DOHH2 (cell line): ENCODE measurements around the gene PCDHB8.
"Not testable (repeated sequence)": the region's sequence is repeated elsewhere in the genome, so short reads cannot be mapped to it uniquely, and the experiment has no call there.

Experiments used
- H3F3A ChIP-seq: fragments of 200-600 bp; sonication (generic), shearing (Covaris generic); 2 replicates; pipeline ENCODE4 v1.6.0; 2016; ENCODE audit warnings: antibody characterized with exemption, mild to moderate bottlenecking; ENCODE audit not compliant: control insufficient read depth, insufficient read depth
- H3K27ac ChIP-seq: fragments of 200-600 bp; sonication (generic); 2 replicates; pipeline ENCODE4 v1.5.1; 2014; ENCODE audit warnings: low read depth, mild to moderate bottlenecking, low read length, moderate library complexity
- H3K27me3 ChIP-seq: fragments of 200-600 bp; sonication (generic); 2 replicates; pipeline ENCODE4 v1.6.1; 2014; ENCODE audit warnings: mild to moderate bottlenecking, low read length, mixed read lengths; ENCODE audit not compliant: control insufficient read depth
- H3K36me3 ChIP-seq: fragments of 200-600 bp; sonication (generic); 2 replicates; pipeline ENCODE4 v1.6.1; 2014; ENCODE audit warnings: mild to moderate bottlenecking, low read length, moderate library complexity, mixed read lengths; ENCODE audit not compliant: control insufficient read depth
- H3K4me1 ChIP-seq: fragments of 200-600 bp; sonication (generic); 2 replicates; pipeline ENCODE4 v1.6.1; 2014; ENCODE audit warnings: mild to moderate bottlenecking, low read length, mixed read lengths; ENCODE audit not compliant: control insufficient read depth
- H3K4me2 ChIP-seq: fragments of 200-600 bp; sonication (generic); 2 replicates; pipeline ENCODE4 v1.6.0; 2014; ENCODE audit warnings: mild to moderate bottlenecking, low read length, moderate library complexity
- H3K4me3 ChIP-seq: fragments of 200-600 bp; sonication (generic); 2 replicates; pipeline ENCODE4 v1.5.1; 2014; ENCODE audit warnings: mild to moderate bottlenecking, low read length, mixed read lengths
- H3K79me2 ChIP-seq: fragments of 200-600 bp; sonication (generic); 2 replicates; pipeline ENCODE4 v1.6.1; 2014; ENCODE audit warnings: mild to moderate bottlenecking, low read length, mixed read lengths; ENCODE audit not compliant: control insufficient read depth
- H3K9me2 ChIP-seq: fragments of 200-600 bp; sonication (generic); replicated peaks from 2 replicates; pipeline ENCODE4 v1.6.1; 2014; ENCODE audit warnings: mild to moderate bottlenecking, low read length, mixed read lengths; ENCODE audit not compliant: control insufficient read depth
- H3K9me3 ChIP-seq: fragments of 200-600 bp; sonication (generic); 2 replicates; pipeline ENCODE4 v1.6.1; 2014; ENCODE audit warnings: antibody characterized with exemption, low read length, mixed read lengths; ENCODE audit not compliant: control insufficient read depth, insufficient read depth
- H4K20me1 ChIP-seq: fragments of 200-600 bp; sonication (generic); 2 replicates; pipeline ENCODE4 v1.6.0; 2014; ENCODE audit warnings: low read depth, mild to moderate bottlenecking, antibody characterized with exemption, low read length, moderate library complexity; ENCODE audit not compliant: control insufficient read depth, insufficient read depth
- EZH2phosphoT487 ChIP-seq: fragments of 200-600 bp; sonication (generic); IDR thresholded peaks from 2 replicates; pipeline ENCODE4 v1.6.1; 2017; ENCODE audit warnings: borderline replicate concordance, mild to moderate bottlenecking, antibody characterized with exemption, low read length, moderate library complexity, mixed read lengths
- TF ChIP-seq, protein P1 (sequence below): fragments of 200-600 bp; sonication (generic); IDR thresholded peaks from one replicate; pipeline ENCODE4 v1.5.1; 2014; ENCODE audit warnings: antibody characterized with exemption, mild to moderate bottlenecking, low read depth, low read length; ENCODE audit not compliant: poor library complexity, severe bottlenecking

PCDHB8 gene

DNA sequence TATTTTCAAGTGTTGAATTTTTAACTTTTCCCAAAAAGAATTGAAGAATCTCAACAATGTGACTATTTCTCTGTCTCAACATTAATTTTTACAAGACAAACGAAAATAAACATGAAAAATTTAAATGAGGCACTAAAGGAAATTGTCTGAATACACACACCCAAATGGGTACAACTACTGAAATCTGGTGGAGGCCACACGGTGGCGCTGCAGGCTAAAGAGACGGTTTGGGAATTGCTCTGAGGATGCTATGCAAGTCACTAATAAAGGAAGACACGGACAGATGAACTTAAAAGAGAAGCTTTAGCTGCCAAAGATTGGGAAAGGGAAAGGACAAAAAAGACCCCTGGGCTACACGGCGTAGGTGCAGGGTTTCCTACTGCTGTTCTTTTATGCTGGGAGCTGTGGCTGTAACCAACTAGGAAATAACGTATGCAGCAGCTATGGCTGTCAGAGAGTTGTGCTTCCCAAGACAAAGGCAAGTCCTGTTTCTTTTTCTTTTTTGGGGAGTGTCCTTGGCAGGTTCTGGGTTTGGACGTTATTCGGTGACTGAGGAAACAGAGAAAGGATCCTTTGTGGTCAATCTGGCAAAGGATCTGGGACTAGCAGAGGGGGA, 14.6 kb downstream of the PCDHB8 start, which contains the start of gene PCDHB10:
TSS of gene PCDHB10 (plus strand) at position 244 of the 616 bp plus-strand sequence. CDS start at position 444, 200 bp downstream.
- no peaks in the 10 kb centered on the region for H3K36me3 ChIP-seq
- H3K27ac ChIP-seq, result no peak within 1 kb of the TSS
- H3K4me2 ChIP-seq, result no peak within 1 kb of the TSS
- no peak for TF ChIP-seq EZH2phosphoT487
- TF ChIP-seq, protein P1, sequence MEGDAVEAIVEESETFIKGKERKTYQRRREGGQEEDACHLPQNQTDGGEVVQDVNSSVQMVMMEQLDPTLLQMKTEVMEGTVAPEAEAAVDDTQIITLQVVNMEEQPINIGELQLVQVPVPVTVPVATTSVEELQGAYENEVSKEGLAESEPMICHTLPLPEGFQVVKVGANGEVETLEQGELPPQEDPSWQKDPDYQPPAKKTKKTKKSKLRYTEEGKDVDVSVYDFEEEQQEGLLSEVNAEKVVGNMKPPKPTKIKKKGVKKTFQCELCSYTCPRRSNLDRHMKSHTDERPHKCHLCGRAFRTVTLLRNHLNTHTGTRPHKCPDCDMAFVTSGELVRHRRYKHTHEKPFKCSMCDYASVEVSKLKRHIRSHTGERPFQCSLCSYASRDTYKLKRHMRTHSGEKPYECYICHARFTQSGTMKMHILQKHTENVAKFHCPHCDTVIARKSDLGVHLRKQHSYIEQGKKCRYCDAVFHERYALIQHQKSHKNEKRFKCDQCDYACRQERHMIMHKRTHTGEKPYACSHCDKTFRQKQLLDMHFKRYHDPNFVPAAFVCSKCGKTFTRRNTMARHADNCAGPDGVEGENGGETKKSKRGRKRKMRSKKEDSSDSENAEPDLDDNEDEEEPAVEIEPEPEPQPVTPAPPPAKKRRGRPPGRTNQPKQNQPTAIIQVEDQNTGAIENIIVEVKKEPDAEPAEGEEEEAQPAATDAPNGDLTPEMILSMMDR, result peak; percentile 89
- no peaks in the 10 kb centered on the region; the same call in 1 of the 2 replicates for H3K9me3 ChIP-seq
- H3K4me3 ChIP-seq, result no peak within 1 kb of the TSS
- no peaks in the 10 kb centered on the region for H4K20me1 ChIP-seq
- H3K27me3 ChIP-seq, result no peaks in the 10 kb centered on the region
- no peaks in the 10 kb centered on the region; the same call in 1 of the 2 replicates for H3F3A ChIP-seq
- no peaks in the 10 kb centered on the region for H3K9me2 ChIP-seq
- no peaks in the 10 kb centered on the region for H3K4me1 ChIP-seq
- H3K79me2 ChIP-seq, result no peaks in the 10 kb centered on the region

DNA sequence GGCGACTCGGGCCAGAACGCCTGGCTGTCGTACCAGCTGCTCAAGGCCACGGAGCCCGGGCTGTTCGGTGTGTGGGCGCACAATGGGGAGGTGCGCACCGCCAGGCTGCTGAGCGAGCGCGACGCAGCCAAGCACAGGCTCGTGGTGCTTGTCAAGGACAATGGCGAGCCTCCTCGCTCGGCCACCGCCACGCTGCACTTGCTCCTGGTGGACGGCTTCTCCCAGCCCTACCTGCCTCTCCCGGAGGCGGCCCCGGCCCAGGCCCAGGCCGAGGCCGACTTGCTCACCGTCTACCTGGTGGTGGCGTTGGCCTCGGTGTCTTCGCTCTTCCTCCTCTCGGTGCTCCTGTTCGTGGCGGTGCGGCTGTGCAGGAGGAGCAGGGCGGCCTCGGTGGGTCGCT, 16.7 kb downstream of the PCDHB8 start:
- not testable (repeated sequence) for H3K27ac ChIP-seq, H3K4me2 ChIP-seq, H3F3A ChIP-seq, H3K36me3 ChIP-seq, H3K9me3 ChIP-seq, H3K4me1 ChIP-seq, H4K20me1 ChIP-seq, H3K9me2 ChIP-seq, H3K4me3 ChIP-seq, H3K27me3 ChIP-seq, H3K79me2 ChIP-seq

DNA sequence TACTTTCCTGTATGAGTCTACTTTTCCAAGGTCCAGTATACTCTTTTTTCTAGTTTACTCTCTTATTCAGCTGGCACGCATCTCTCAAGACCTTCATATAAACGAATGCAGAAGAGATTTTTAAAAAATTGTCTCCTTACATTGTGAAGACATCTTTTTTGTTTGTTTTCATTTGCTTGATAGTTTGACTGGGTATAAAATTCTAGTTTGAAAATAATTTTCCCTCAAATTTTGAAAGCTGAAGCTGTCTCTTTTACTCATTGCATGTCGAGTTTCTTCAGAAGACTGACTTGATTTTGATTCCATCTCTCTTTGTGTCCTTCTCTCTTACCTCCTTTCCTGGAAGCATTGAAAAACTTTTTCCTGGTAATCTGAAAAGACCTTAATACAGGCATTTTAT, 18.8 kb downstream of the PCDHB8 start:
- H3K79me2 ChIP-seq, result no peaks in the 10 kb centered on the region
- H3K9me2 ChIP-seq, result no peaks in the 10 kb centered on the region
- no peak for TF ChIP-seq EZH2phosphoT487
- TF ChIP-seq, protein P1, result no peak
- H3K27me3 ChIP-seq, result no peaks in the 10 kb centered on the region
- no peaks in the 10 kb centered on the region for H3K36me3 ChIP-seq
- no peak overlapping the region for H3K4me2 ChIP-seq
- no peak overlapping the region for H3K4me3 ChIP-seq
- no peaks in the 10 kb centered on the region; the same call in 1 of the 2 replicates for H3F3A ChIP-seq
- H3K4me1 ChIP-seq, result no peaks in the 10 kb centered on the region
- H4K20me1 ChIP-seq, result no peaks in the 10 kb centered on the region
- no peak overlapping the region for H3K27ac ChIP-seq
- no peaks in the 10 kb centered on the region; the same call in 1 of the 2 replicates for H3K9me3 ChIP-seq

DNA sequence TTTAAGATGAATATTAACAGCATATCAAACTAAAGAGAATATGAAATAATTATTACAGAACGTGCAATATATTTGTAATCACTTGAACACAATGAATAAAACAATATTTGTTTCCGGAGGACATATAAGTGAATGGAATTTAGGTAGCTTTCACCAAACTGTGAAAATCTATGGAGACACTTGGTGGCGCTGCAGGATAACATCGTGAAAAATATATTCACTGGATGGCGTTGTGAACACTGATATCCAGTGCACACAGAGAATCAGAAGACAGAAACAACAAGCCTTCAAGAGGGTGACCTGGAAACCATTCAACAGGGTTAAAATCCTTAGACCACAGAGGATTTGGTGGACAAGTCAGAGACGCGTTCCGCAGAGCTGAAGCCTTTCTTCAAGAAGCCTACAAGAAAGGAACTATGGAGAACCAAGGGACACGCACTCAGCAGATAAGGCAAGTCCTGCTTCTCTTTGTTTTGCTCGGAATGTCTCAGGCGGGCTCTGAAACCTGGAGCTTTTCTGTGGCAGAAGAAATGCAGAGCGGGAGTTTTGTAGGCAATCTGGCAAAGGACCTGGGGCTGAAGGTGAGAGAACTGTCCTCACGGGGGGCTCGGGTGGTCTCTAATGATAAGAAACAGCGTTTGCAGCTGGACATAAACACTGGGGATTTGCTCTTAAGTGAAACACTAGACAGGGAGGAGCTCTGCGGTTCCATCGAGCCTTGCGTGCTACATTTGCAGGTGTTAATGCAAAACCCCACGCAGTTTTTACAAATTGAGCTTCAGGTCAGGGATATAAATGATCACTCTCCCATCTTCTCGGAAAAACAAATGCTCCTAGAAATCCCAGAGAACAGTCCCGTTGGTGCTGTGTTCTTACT, 22.0 kb downstream of the PCDHB8 start, which contains the start of gene PCDHB11:
TSS of gene PCDHB11 (plus strand) at position 269 of the 877 bp plus-strand sequence. CDS start at position 417, 148 bp downstream.
- no peaks in the 10 kb centered on the region for H3K4me1 ChIP-seq
- TF ChIP-seq, protein P1, result peak; percentile 58
- TF ChIP-seq EZH2phosphoT487, result no peak

DNA sequence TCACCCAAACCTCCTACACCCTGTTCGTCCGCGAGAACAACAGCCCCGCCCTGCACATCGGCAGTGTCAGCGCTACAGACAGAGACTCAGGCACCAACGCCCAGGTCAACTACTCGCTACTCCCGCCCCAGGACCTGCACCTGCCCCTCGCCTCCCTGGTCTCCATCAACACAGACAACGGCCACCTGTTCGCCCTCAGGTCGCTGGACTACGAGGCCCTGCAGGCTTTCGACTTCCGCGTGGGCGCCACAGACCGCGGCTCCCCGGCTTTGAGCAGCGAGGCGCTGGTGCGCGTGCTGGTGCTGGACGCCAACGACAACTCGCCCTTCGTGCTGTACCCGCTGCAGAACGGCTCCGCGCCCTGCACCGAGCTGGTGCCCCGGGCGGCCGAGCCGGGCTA, 23.5 kb downstream of the PCDHB8 start:
- not testable (repeated sequence) for H4K20me1 ChIP-seq, H3K27ac ChIP-seq, H3K9me2 ChIP-seq, H3K4me2 ChIP-seq, H3K4me3 ChIP-seq, H3K9me3 ChIP-seq, H3F3A ChIP-seq, H3K4me1 ChIP-seq, H3K27me3 ChIP-seq, H3K79me2 ChIP-seq, H3K36me3 ChIP-seq

More for the DNA sequence above, 22.0 kb downstream of the PCDHB8 start, which contains the start of gene PCDHB11:
- Histone ChIP-seq H4K20me1 (no peaks in the 10 kb centered on the region), H3K9me2 (no peaks in the 10 kb centered on the region), H3K79me2 (no peaks in the 10 kb centered on the region), H3K9me3 (no peaks in the 10 kb centered on the region; the same call in 1 of the 2 replicates), H3K36me3 (no peaks in the 10 kb centered on the region), H3F3A (no peaks in the 10 kb centered on the region; the same call in 1 of the 2 replicates), H3K27me3 (no peaks in the 10 kb centered on the region), H3K4me3 (no peak within 1 kb of the TSS), H3K4me2 (no peak within 1 kb of the TSS), H3K27ac (no peak within 1 kb of the TSS)
